ENCODE measurements around the gene CNTF.

Gene CNTF

GRCh38 chr11:58608331-58608730 is 14.1 kb upstream of the CNTF start:
- DNase-seq: no peak

- DNase-seq: no peak
Measured at GRCh38 chr11:58609723-58610122, 12.7 kb upstream of the CNTF start.

- no peak for DNase-seq
Measured at GRCh38 chr11:58613228-58613627, 9.2 kb upstream of the CNTF start.

- no peak for DNase-seq
Measured at GRCh38 chr11:58615559-58615958, 6.9 kb upstream of the CNTF start.

GRCh38 chr11:58616594-58616993 is 5.9 kb upstream of the CNTF start:
- no peak for DNase-seq

- no peak for DNase-seq
Measured at GRCh38 chr11:58617976-58618557, 4.4 kb upstream of the CNTF start.

GRCh38 chr11:58621586-58622262 is 741 bp upstream of the CNTF start:
- no peak for DNase-seq

GRCh38 chr11:58625086-58625485 is 2.6 kb downstream of the CNTF start:
- DNase-seq: no peak

- no peak for DNase-seq
Measured at GRCh38 chr11:58625826-58626460, 3.5 kb downstream of the CNTF start.

- no peak for DNase-seq
Measured at GRCh38 chr11:58626934-58627483, 4.5 kb downstream of the CNTF start.

GRCh38 chr11:58628446-58628845 is 6.0 kb downstream of the CNTF start:
- no peak for DNase-seq

GRCh38 chr11:58629857-58630256 is 7.4 kb downstream of the CNTF start:
- no peak for DNase-seq

- no peak for DNase-seq
Measured at GRCh38 chr11:58631378-58631777, 8.9 kb downstream of the CNTF start.

GRCh38 chr11:58632510-58632909 is 10.0 kb downstream of the CNTF start:
- DNase-seq: no peak

- DNase-seq: no peak
Measured at GRCh38 chr11:58636587-58636986, 14.1 kb downstream of the CNTF start.

GRCh38 chr11:58637371-58637770 is 14.9 kb downstream of the CNTF start:
- no peak for DNase-seq

GRCh38 chr11:58639103-58639502 is 16.6 kb downstream of the CNTF start:
- DNase-seq: no peak

- DNase-seq: no peak
Measured at GRCh38 chr11:58639669-58640068, 17.2 kb downstream of the CNTF start.

- DNase-seq: no peak
Measured at GRCh38 chr11:58640386-58641023, 18.0 kb downstream of the CNTF start.

- no peak for DNase-seq
Measured at GRCh38 chr11:58641341-58641740, 18.9 kb downstream of the CNTF start.

GRCh38 chr11:58641803-58642581 is 19.5 kb downstream of the CNTF start:
- no peak for DNase-seq

GRCh38 chr11:58645854-58646253 is 23.4 kb downstream of the CNTF start:
- DNase-seq: no peak

- DNase-seq: no peak
Measured at GRCh38 chr11:58647141-58647699, 24.8 kb downstream of the CNTF start.

Measured in SIG-M5 (cell line).